GM19099 (cell line): ENCODE data around the gene PRPF31.

Source experiments
- POLR2A ChIP-seq: IDR thresholded peaks from 3 replicates; pipeline ENCODE4 v1.6.1; 2011; ENCODE audit warnings: low read depth; ENCODE audit not compliant: insufficient read length; ENCODE audit errors: extremely low read depth

Gene PRPF31, protein sequence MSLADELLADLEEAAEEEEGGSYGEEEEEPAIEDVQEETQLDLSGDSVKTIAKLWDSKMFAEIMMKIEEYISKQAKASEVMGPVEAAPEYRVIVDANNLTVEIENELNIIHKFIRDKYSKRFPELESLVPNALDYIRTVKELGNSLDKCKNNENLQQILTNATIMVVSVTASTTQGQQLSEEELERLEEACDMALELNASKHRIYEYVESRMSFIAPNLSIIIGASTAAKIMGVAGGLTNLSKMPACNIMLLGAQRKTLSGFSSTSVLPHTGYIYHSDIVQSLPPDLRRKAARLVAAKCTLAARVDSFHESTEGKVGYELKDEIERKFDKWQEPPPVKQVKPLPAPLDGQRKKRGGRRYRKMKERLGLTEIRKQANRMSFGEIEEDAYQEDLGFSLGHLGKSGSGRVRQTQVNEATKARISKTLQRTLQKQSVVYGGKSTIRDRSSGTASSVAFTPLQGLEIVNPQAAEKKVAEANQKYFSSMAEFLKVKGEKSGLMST

GRCh38 chr19:54115109-54116063 is at the start of gene PRPF31, which contains the start of gene TFPT:
Gene PRPF31 (plus strand): TSS chr19:54115754. CDS start chr19:54118279, 2,525 bp downstream.
Gene TFPT (minus strand): TSS chr19:54115657. CDS start chr19:54115269, 388 bp downstream.
- peak; percentile 77 for TF ChIP-seq POLR2A

DNA sequence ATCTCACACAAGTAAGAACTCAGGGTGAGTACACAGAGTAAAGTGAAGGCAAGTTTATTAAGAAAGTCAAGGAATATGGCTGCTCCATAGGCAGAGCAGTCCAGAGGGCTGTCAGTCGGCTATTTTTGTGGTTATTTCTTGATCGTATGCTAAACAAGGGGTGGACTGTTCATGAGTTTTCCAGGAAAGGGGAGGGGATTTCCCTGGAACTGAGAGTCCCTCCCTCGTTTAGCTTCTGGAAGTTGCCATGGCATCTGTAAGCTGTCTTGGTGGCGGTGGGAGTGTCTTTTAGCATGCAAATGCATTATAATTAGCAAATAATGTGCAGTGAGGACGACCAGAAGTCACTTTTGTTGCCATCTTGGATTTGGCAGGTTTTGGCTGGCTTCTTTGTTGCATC is 46.1 kb upstream of the PRPF31 start:
- no peak for TF ChIP-seq POLR2A

GRCh38 chr19:54073829-54074228 is 41.7 kb upstream of the PRPF31 start:
- TF ChIP-seq POLR2A: no peak

DNA sequence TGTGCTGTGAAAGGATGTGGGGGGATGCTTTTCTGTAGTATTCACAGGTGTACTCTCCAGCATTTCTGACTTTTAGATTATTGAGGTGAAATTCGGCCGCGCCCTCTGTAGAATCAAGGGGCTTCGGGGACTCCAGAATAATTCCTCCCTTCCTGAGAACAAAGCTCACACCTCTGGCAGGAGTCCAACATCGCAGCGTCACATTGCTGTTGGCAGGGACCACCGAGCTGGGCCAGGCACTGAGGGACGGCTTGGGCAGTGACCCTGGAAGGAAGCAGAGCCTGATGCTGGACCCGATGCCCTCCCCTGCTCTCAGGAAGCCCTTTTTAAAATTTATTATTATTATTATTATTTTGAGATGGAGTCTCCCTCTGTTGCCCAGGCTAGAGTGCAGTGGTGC is 40.7 kb upstream of the PRPF31 start:
- TF ChIP-seq POLR2A: no peak

- TF ChIP-seq POLR2A: no peak
Measured at GRCh38 chr19:54077334-54077733, 38.2 kb upstream of the PRPF31 start.

DNA sequence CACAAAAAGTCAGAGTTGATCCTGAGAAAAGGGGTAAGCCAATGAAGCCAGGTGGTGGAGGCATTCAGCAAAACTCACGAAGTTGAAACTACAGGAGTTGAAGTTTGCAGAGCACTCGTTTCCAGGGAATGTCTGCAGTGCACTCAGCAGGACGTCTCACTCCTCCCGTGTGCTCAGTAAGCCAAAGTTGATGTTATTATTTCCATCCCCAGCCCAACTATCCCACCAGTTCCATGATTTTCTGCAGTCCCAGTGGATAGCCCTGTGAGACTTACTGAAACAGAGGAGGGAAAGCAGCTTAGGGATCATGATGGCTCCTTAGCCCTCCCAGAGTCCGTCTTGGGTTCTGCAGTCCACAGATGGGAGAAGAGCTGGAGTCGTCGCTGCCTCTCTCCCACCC is 34.5 kb upstream of the PRPF31 start, which contains the start of gene TARM1:
Gene TARM1 (minus strand): TSS at position 334 of the 400 bp plus-strand sequence. CDS start 25 bp downstream, at position 309.
- no peak for TF ChIP-seq POLR2A

DNA sequence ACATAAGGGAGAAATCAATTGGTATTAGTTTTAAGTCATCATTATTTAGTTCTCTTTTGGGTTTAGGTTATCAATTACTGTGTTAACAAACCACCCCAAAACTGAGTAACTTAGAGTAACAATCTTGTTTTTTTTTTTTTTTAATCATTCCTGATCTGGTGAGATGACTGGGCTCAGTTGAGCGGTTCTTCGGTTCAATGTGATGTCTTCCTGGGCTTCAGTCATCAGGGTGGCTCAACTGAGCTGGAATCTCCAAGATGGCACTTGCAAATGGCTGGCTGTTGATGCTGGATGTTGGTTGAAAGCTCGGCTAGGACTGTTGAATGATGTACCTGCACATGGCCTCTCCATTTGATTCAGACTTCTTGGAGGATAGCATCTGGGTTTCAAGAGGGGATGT is 31.1 kb upstream of the PRPF31 start:
- TF ChIP-seq POLR2A: no peak

- TF ChIP-seq POLR2A: no peak
Measured at GRCh38 chr19:54094426-54095000, 21.0 kb upstream of the PRPF31 start.

- TF ChIP-seq POLR2A: no peak
Measured at GRCh38 chr19:54095136-54095858, 20.3 kb upstream of the PRPF31 start.

DNA sequence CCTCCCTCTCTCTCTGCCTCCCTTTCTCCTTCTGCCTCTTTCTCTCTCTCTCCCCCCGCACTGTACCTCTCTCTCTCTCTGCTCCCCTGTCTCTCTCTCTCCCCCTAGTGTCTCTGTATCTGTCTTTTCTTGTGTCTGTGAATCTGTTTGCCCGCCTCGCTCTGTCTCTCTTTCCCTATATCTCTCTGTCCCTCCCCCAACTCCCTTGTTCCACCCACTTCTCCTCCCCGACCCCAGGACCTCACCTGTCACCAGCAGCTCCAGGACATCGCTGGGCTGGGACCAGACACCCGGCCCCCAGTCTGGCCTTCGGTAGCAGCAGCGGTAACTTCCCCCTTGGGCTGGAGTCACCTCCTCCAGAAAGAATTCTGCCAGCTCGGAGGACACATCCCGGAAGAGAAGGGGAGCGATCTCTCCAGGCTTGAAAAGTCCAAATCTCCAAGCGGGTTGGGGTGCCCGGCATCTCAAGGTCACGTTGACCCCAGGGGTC is 18.9 kb upstream of the PRPF31 start:
- no peak for TF ChIP-seq POLR2A

DNA sequence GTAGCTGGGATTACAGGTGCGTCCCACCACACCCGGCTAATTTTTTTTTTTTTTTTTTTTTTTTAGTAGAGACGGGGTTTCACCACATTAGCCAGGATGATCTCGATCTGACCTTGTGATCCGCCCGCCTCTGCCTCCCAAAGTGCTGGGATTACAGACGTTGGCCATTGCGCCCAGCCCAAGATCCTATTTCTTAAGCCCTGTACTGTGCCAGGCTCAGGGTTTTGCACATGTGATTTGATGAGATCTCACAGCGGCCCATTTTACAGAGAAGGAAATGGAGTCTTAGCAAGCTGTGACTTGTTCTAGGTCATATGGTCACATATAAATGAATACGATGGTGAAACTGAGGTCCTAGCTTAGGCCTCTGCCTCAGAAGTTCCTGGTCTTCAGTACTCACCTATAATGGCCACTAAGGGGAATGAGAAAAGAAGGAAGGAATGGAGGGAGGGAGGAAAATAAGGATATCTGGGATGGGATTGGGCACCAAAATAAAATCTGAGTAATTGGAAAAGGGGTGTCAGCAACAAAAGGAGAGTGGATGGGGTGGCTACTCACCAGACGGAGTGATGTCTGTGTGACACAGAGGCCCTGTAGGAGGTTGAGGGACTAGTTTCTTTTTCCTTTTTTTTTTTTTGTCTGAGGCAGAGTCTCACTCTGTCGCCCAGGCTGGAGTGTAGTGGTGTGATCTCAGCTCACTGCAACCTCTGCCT is 16.2 kb upstream of the PRPF31 start:
- TF ChIP-seq POLR2A: no peak

- no peak for TF ChIP-seq POLR2A
Measured at GRCh38 chr19:54100561-54100960, 15.0 kb upstream of the PRPF31 start, which contains the start of gene OSCAR. Gene OSCAR (minus strand): TSS chr19:54100803. CDS start chr19:54100792, 11 bp downstream.

DNA sequence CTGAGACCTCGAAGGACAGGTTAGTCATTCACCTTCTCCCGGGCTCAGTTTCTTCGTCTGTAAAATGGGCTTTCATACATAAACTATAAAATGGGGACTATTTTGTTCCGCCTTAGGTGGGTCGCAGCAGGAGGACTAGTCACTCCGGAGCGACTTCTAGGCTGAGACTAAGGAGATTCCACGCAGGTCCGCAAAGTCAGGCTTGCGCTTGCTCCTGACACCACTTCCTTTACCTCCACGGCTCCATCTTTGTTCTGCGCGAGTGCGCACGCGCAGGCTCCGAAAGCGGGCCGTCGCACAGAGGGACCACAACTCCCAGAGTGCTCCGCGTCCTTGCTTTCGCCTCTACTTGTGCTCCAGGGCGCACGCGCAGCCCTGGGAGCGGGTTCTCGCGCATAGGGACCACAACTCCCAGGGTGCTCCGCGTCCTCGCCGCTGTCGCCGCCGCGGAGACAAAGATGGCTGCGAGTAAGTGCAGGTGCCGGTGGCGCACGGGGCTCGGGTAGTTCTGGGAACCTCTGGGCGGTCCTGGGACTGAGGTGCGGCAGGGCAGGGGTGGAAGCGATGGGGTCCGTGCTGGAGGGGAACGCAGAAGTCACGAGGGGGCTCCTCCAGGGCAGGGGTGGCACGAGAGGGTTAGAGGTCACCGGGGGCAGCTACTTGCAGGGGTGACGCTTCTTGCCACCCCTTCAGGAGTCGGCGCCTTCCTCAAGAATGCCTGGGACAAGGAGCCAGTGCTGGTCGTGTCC is 13.0 kb upstream of the PRPF31 start, which contains the start of gene NDUFA3:
Gene NDUFA3 (plus strand): TSS at position 435 of the 749 bp plus-strand sequence. CDS start 24 bp downstream, at position 459.
- TF ChIP-seq POLR2A: peak; percentile 84
